ENCODE data around the gene DECR2. TPM values are rescaled to one million over a fixed set of nuclear protein-coding genes. Genes with fewer than 3 reads are reported as not detected.

The DECR2 gene
- total and polyA plus RNA-seq, 2 of the 13 experiments (the other 11 are each of a cell fraction or from before 2014, with no cell fraction given) = 36.3 to 44.6 TPM

DNA sequence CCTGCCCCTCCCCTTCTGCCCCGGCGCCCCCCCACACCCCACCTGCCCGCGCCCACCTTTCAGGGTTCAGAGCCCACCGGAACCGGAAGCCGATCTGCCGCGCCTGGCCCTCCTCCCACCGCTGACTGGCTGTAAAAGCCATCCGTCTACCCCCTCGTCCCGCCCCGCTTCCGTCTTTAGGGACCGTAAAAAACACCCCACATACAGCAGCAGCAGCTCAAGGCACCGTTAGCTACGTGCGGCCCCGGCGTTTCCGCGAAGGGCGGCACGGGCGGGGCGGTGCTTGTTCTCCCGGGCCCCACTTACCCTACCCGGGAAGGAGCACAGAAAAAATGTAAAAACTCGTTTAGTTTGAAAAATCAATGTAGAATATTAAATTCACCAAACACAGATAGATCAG, 31.2 kb upstream of the DECR2 start, which contains the start of gene MRPL28 (continued):
- TF ChIP-seq DZIP1 (CRISPR knock-in tag; IDR thresholded peaks at IDR 0.05) = no peak
- no peak for TF ChIP-seq MAFK (conservative IDR thresholded peaks at IDR 0.05 in 1 of 2, IDR thresholded peaks at IDR 0.05 in 1 of 2; ENCODE audit: low read length in 2 of 2)
- no peak for TF ChIP-seq E2F5 (CRISPR knock-in tag; conservative IDR thresholded peaks at IDR 0.05)
- peak; percentile 56; the same call in 1 of the 2 replicates for TF ChIP-seq PBX3 (CRISPR knock-in tag; IDR thresholded peaks at IDR 0.05; ENCODE audit: borderline replicate concordance)
- peak; percentile 74 for TF ChIP-seq AGO2 (optimal IDR thresholded peaks at IDR 0.05; ENCODE audit: low read depth, low read length)
- TF ChIP-seq PRPF4 (IDR thresholded peaks at IDR 0.05; ENCODE audit: low read depth, low read length, poor library complexity, severe bottlenecking) = no peak
- no peak for TF ChIP-seq HNRNPUL1 (IDR thresholded peaks at IDR 0.05; ENCODE audit: low read depth, low read length)
- TF ChIP-seq RNF219 (CRISPR knock-in tag; IDR thresholded peaks at IDR 0.05) = no peak
- TF ChIP-seq TAF15 (IDR thresholded peaks at IDR 0.05; ENCODE audit: low read depth, low read length, poor library complexity, severe bottlenecking) = no peak
- TF ChIP-seq HDAC2 (CRISPR knock-in tag; IDR thresholded peaks at IDR 0.05) = no peak
- TF ChIP-seq EZH2 (conservative IDR thresholded peaks at IDR 0.05; ENCODE audit: low read depth, low read length) = no peak
- TF ChIP-seq SETDB1 (CRISPR knock-in tag; IDR thresholded peaks at IDR 0.05; ENCODE audit: borderline replicate concordance) = no peak
- no peak for TF ChIP-seq SMAD9 (CRISPR knock-in tag; IDR thresholded peaks at IDR 0.05)
- TF ChIP-seq, protein P1, sequence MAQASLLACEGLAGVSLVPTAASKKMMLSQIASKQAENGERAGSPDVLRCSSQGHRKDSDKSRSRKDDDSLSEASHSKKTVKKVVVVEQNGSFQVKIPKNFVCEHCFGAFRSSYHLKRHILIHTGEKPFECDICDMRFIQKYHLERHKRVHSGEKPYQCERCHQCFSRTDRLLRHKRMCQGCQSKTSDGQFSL (CRISPR knock-in tag; IDR thresholded peaks at IDR 0.05) = 0 out of 2 replicates have a peak, but pooled peaks have one; percentile 31
- TF ChIP-seq ZNF720 (CRISPR knock-in tag; IDR thresholded peaks at IDR 0.05) = no peak
- 0 out of 2 replicates have a peak, but pooled peaks have one; percentile 19 for TF ChIP-seq HNF4A (CRISPR knock-in tag; IDR thresholded peaks at IDR 0.05)
- TF ChIP-seq TAF1 (CRISPR knock-in tag; IDR thresholded peaks at IDR 0.05) = no peak
- no peak for TF ChIP-seq ZNF839 (CRISPR knock-in tag; IDR thresholded peaks at IDR 0.05; ENCODE audit: borderline replicate concordance)
- TF ChIP-seq ZNF282 (IDR thresholded peaks at IDR 0.05; ENCODE audit: partially characterized antibody) = no peak
- TF ChIP-seq UBTF (CRISPR knock-in tag; IDR thresholded peaks at IDR 0.05) = 0 out of 2 replicates have a peak, but pooled peaks have one; percentile 30
- no peak for TF ChIP-seq ZNF883 (CRISPR knock-in tag; IDR thresholded peaks at IDR 0.05; ENCODE audit: not compliant biosample characterization)

Measured in HepG2 (cell line).